OCI-LY7 (cell line): ENCODE data around the gene SNCAIP. TPM values are rescaled to one million over a fixed set of nuclear protein-coding genes. Genes with fewer than 3 reads are reported as not detected.

Source experiments
- BruUV-seq: library from RNA; stranded (reverse); fragments of 400-500 nt; replicated peaks from 2 replicates; lab custom pipeline; 2021; lab: Mats Ljungman, UMichigan
- CTCF ChIA-PET: fragments of 300-600 bp; sonication (Branson Sonifier 250); formaldehyde crosslinking; loops from one replicate; lab custom pipeline; 2022; ENCODE audit warnings: antibody characterized with exemption; ENCODE audit not compliant: unreplicated experiment; lab: Charles Lee
- POLR2A ChIA-PET: fragments of 300-600 bp; sonication (Branson Sonifier 250); formaldehyde crosslinking; loops from one replicate; lab custom pipeline; 2022; ENCODE audit warnings: antibody characterized with exemption; lab: Charles Lee
- DNase-seq: peaks from one replicate; pipeline ENCODE4 v3.0.0-alpha.2; 2015; ENCODE audit warnings: low spot score
- H2AFZ ChIP-seq: fragments of 200-600 bp; sonication (generic), shearing (Covaris generic); 2 replicates; pipeline ENCODE4 v1.6.1; 2014; ENCODE audit warnings: mild to moderate bottlenecking, antibody characterized with exemption, low read length, moderate library complexity
- H3K27ac ChIP-seq: fragments of 200-600 bp; sonication (generic); 2 replicates; pipeline ENCODE4 v1.5.1; 2014; ENCODE audit warnings: mixed run types, low read depth, mild to moderate bottlenecking, moderate library complexity, low read length, inconsistent platforms; ENCODE audit not compliant: poor library complexity, severe bottlenecking
- H3K36me3 ChIP-seq: fragments of 200-600 bp; sonication (generic); 2 replicates; pipeline ENCODE4 v1.6.1; 2014; ENCODE audit warnings: mild to moderate bottlenecking, antibody characterized with exemption, low read length, moderate library complexity, mixed read lengths; ENCODE audit not compliant: insufficient read depth
- H3K4me1 ChIP-seq: fragments of 200-600 bp; sonication (generic); 2 replicates; pipeline ENCODE4 v1.5.1; 2014; ENCODE audit warnings: mild to moderate bottlenecking, low read length; ENCODE audit not compliant: insufficient read depth, poor library complexity, severe bottlenecking
- H3K4me2 ChIP-seq: fragments of 200-600 bp; sonication (generic); 2 replicates; pipeline ENCODE4 v1.6.1; 2014; ENCODE audit warnings: mild to moderate bottlenecking, low read length
- H3K4me3 ChIP-seq: fragments of 200-600 bp; sonication (generic); 2 replicates; pipeline ENCODE4 v1.5.1; 2014; ENCODE audit warnings: mild to moderate bottlenecking, low read depth, low read length; ENCODE audit not compliant: poor library complexity, severe bottlenecking
- H3K79me2 ChIP-seq: fragments of 200-600 bp; sonication (generic); 2 replicates; pipeline ENCODE4 v1.6.1; 2016; ENCODE audit warnings: low read depth, mild to moderate bottlenecking, low read length, moderate library complexity, mixed read lengths; ENCODE audit not compliant: insufficient read depth
- H3K9me2 ChIP-seq: fragments of 200-600 bp; sonication (generic); 2 replicates; pipeline ENCODE4 v1.6.1; 2016; ENCODE audit warnings: mild to moderate bottlenecking, low read length, mixed read lengths; ENCODE audit not compliant: insufficient read depth
- H3K9me3 ChIP-seq: fragments of 200-600 bp; sonication (generic); 2 replicates; pipeline ENCODE4 v1.6.1; 2014; ENCODE audit warnings: mild to moderate bottlenecking, mixed run types, low read length, mixed read lengths
- H4K20me1 ChIP-seq: fragments of 200-600 bp; sonication (generic); 2 replicates; pipeline ENCODE4 v1.6.1; 2014; ENCODE audit warnings: mild to moderate bottlenecking, antibody characterized with exemption, low read length, moderate library complexity, mixed read lengths; ENCODE audit not compliant: insufficient read depth
- EZH2phosphoT487 ChIP-seq: fragments of 200-600 bp; sonication (generic); IDR thresholded peaks from 2 replicates; pipeline ENCODE4 v1.6.1; 2018; ENCODE audit warnings: low read depth, borderline replicate concordance, mild to moderate bottlenecking, mixed run types, antibody characterized with exemption, low read length, moderate library complexity, mixed read lengths
- intact Hi-C: fragments of 100-400 bp; cut with micrococcal nuclease; formaldehyde crosslinking; loops from one replicate; pipeline ENCODE4 v1.10.0; 2022; ENCODE audit not compliant: unreplicated experiment
- total RNA-seq, 2 experiments: library from RNA; depleted of rRNA in 1 of 2; stranded (reverse); fragments of >200 nt in 1 of 2; shearing (Covaris generic) in 1 of 2; gene quantifications; 2 replicates each; pipeline ENCODE4 v1.2.3, GENCODE V29; 2014 to 2022
- TF ChIP-seq, protein P1 (sequence below): fragments of 200-600 bp; sonication (generic); conservative IDR thresholded peaks from 2 replicates; pipeline ENCODE4 v1.5.1; 2014; ENCODE audit warnings: mild to moderate bottlenecking, antibody characterized with exemption, low read length, moderate library complexity, mixed read lengths

Gene SNCAIP
- total RNA-seq, 2 experiments from 2014 or later = not detected

DNA sequence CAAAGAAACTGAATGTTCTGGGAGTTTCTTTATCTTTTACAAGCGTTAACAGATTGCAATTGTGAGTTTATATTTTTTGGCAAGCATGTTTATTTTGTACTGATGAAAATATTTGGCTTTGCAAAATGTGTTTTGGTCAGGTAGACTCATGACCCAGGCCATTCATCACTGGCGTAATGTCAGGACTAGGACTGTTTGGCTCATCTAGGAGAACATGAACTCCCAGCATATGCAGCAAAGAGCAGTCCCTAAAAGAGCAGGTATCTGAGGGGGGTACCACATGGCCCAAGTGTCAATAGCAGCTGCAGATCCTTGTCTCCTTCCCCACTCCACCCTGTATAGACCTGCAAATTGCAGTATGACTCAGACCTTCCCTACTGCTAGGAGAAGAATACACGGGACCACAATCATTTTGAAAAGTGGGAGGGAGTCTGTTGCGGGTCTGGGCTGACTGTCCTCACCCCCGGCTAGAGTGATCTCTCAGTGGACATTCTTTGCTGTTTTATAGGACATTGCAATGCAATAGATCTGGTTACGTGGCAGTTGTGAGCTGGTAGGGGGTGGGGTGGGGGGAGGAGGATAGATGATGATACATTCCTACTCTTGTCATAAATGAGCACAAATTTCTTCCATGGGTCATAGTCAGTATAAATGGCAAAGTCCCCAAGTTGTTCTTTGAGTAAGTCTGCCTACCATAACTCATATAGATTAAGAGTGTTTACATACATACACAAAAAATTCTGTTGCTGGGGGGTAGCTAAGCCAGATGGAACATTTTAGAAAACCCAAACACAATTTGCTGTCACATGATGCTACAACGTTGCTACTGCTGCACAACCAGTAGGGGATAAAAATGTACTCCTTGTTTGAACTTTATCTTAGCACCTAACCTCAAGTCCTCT, 20.8 kb upstream of the SNCAIP start:
- Histone ChIP-seq H3K9me2 (no peaks in the 10 kb centered on the region), H3K79me2 (no peaks in the 10 kb centered on the region), H3K36me3 (no peaks in the 10 kb centered on the region), H4K20me1 (no peaks in the 10 kb centered on the region), H3K4me3 (no peak overlapping the region), H3K9me3 (no peaks in the 10 kb centered on the region), H2AFZ (no peak overlapping the region), H3K4me2 (no peak overlapping the region), H3K4me1 (no peaks in the 10 kb centered on the region), H3K27ac (no peak overlapping the region)
- BruUV-seq = no TSS peak
- POLR2A ChIA-PET = no interaction called here
- no peak for TF ChIP-seq EZH2phosphoT487
- TF ChIP-seq, protein P1, sequence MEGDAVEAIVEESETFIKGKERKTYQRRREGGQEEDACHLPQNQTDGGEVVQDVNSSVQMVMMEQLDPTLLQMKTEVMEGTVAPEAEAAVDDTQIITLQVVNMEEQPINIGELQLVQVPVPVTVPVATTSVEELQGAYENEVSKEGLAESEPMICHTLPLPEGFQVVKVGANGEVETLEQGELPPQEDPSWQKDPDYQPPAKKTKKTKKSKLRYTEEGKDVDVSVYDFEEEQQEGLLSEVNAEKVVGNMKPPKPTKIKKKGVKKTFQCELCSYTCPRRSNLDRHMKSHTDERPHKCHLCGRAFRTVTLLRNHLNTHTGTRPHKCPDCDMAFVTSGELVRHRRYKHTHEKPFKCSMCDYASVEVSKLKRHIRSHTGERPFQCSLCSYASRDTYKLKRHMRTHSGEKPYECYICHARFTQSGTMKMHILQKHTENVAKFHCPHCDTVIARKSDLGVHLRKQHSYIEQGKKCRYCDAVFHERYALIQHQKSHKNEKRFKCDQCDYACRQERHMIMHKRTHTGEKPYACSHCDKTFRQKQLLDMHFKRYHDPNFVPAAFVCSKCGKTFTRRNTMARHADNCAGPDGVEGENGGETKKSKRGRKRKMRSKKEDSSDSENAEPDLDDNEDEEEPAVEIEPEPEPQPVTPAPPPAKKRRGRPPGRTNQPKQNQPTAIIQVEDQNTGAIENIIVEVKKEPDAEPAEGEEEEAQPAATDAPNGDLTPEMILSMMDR = no peak
- intact Hi-C loops = no loop called here
- no peak for DNase-seq
- CTCF ChIA-PET = no interaction called here

DNA sequence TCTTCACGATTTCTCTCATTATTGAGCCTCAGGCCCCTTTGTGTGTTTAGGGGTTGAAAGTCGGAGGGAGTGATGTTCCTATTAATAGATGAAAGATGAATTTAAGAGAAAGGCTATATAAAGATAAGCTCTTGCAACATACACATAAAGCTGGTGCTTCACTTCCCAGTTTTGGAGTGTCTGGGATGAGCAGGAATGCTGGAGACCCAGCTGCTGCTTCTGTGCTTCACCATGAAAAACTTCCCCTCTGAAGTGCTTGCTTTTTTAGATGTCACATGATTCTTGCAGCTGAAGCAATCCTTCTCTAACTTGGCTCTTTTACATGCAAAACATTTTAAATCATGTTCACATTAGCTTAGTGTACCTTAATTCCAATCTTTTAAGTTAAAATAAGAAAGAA, 19.7 kb upstream of the SNCAIP start:
- ChIA-PET POLR2A (interaction anchor here (0.6 to 1.2 kb wide), 2 partner anchors 14 to 119 kb away, joined by 3 read pairs; no protein-coding TSS in a partner anchor), CTCF (no interaction called here)
- H3K79me2 ChIP-seq = no peaks in the 10 kb centered on the region
- H3K9me2 ChIP-seq = no peaks in the 10 kb centered on the region
- H3K4me1 ChIP-seq = no peaks in the 10 kb centered on the region
- no peaks in the 10 kb centered on the region for H3K36me3 ChIP-seq
- DNase-seq = no peak
- no peak overlapping the region for H3K27ac ChIP-seq
- no peak overlapping the region for H3K4me2 ChIP-seq
- intact Hi-C loops = no loop called here
- H4K20me1 ChIP-seq = no peaks in the 10 kb centered on the region
- no peak overlapping the region for H3K4me3 ChIP-seq
- TF ChIP-seq, protein P1 = no peak
- TF ChIP-seq EZH2phosphoT487 = no peak
- H2AFZ ChIP-seq = no peak overlapping the region
- BruUV-seq = no TSS peak
- no peaks in the 10 kb centered on the region for H3K9me3 ChIP-seq

GRCh38 chr5:122295138-122295537, 16.9 kb upstream of the SNCAIP start:
- H3K9me3 ChIP-seq = no peaks in the 10 kb centered on the region
- no peak overlapping the region for H3K4me2 ChIP-seq
- H3K9me2 ChIP-seq = no peaks in the 10 kb centered on the region
- H3K36me3 ChIP-seq = no peaks in the 10 kb centered on the region
- DNase-seq = peak; percentile 20
- TF ChIP-seq EZH2phosphoT487 = no peak
- TF ChIP-seq, protein P1 = peak; percentile 62
- no peak overlapping the region for H2AFZ ChIP-seq
- intact Hi-C loops = no loop called here
- ChIA-PET POLR2A (interaction anchor here (0.5 to 1.7 kb wide), 2 partner anchors 12 to 244 kb away, joined by 3 to 6 read pairs; no protein-coding TSS in a partner anchor), CTCF (no interaction called here)
- no peaks in the 10 kb centered on the region for H3K4me1 ChIP-seq
- H3K27ac ChIP-seq = no peak overlapping the region
- no peaks in the 10 kb centered on the region for H3K79me2 ChIP-seq
- BruUV-seq = no TSS peak
- no peaks in the 10 kb centered on the region for H4K20me1 ChIP-seq
- H3K4me3 ChIP-seq = no peak overlapping the region
